ENCODE results near the gene PDK1.

The PDK1 gene

DNA sequence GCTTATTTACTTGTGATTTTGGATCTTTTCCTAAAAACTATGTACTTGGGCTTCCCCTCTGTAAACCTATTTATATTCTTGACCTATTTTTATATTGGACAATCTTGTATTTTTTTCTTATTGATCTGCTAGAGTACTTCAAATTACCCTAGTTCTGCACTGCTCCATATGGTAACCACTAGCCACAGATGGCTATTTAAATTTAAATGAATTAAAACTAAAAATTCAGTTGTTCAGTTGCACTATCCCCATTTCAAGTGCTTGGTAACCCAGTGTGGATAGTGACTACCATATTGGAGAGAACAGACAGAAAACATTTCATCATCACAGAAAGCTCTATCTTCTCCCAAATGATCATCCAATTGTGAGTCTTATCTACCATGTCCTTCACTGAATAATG, 74.3 kb downstream of the PDK1 start:
- Histone ChIP-seq H3K9ac (ENCODE audit: low read depth, low read length) (no peak overlapping the region), H3K79me2 (ENCODE audit: insufficient read depth, low read length) (no peaks in the 10 kb centered on the region), H3K27me3 (ENCODE audit: insufficient read depth, low read length, poor library complexity) (no peaks in the 10 kb centered on the region), H3K36me3 (ENCODE audit: insufficient read depth, low read length) (peaks cover 22% of the 10 kb centered on the region), H4K20me1 (ENCODE audit: insufficient read depth, low read length) (no peaks in the 10 kb centered on the region), H3K4me2 (ENCODE audit: insufficient read depth, low read length) (no peak overlapping the region), H3K4me1 (ENCODE audit: insufficient read depth, low read length) (no peaks in the 10 kb centered on the region), H3K4me3 (ENCODE audit: low read depth in 1 of 2, low read length in 2 of 2) (no peak overlapping the region), H3K9me3 (ENCODE audit: insufficient read depth, low read length, severe bottlenecking) (no peaks in the 10 kb centered on the region), H3K27ac (ENCODE audit: low read length) (no peak overlapping the region), H2AFZ (ENCODE audit: low read depth, low read length) (no peak overlapping the region)
- no peak for TF ChIP-seq EZH2 (IDR thresholded peaks at IDR 0.05; ENCODE audit: borderline replicate concordance, low read depth, low read length, severe bottlenecking)
- TF ChIP-seq, protein P1, sequence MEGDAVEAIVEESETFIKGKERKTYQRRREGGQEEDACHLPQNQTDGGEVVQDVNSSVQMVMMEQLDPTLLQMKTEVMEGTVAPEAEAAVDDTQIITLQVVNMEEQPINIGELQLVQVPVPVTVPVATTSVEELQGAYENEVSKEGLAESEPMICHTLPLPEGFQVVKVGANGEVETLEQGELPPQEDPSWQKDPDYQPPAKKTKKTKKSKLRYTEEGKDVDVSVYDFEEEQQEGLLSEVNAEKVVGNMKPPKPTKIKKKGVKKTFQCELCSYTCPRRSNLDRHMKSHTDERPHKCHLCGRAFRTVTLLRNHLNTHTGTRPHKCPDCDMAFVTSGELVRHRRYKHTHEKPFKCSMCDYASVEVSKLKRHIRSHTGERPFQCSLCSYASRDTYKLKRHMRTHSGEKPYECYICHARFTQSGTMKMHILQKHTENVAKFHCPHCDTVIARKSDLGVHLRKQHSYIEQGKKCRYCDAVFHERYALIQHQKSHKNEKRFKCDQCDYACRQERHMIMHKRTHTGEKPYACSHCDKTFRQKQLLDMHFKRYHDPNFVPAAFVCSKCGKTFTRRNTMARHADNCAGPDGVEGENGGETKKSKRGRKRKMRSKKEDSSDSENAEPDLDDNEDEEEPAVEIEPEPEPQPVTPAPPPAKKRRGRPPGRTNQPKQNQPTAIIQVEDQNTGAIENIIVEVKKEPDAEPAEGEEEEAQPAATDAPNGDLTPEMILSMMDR (IDR thresholded peaks at IDR 0.05; ENCODE audit: borderline replicate concordance, extremely low read depth, low read length, poor library complexity, severe bottlenecking) = no peak
- ATAC-seq (ENCODE audit: insufficient read depth, low read depth) = no peak
- no peak for DNase-seq

GRCh38 chr2:172634477-172634876, 78.6 kb downstream of the PDK1 start:
- no peak overlapping the region for H3K9ac ChIP-seq (ENCODE audit: low read depth, low read length)
- no peak for ATAC-seq (ENCODE audit: insufficient read depth, low read depth)
- TF ChIP-seq, protein P1 (IDR thresholded peaks at IDR 0.05; ENCODE audit: borderline replicate concordance, extremely low read depth, low read length, poor library complexity, severe bottlenecking) = no peak
- TF ChIP-seq EZH2 (IDR thresholded peaks at IDR 0.05; ENCODE audit: borderline replicate concordance, low read depth, low read length, severe bottlenecking) = no peak
- H2AFZ ChIP-seq (ENCODE audit: low read depth, low read length) = no peak overlapping the region
- no peaks in the 10 kb centered on the region for H3K79me2 ChIP-seq (ENCODE audit: insufficient read depth, low read length)
- no peaks in the 10 kb centered on the region for H3K9me3 ChIP-seq (ENCODE audit: insufficient read depth, low read length, severe bottlenecking)
- H3K4me2 ChIP-seq (ENCODE audit: insufficient read depth, low read length) = no peak overlapping the region
- H3K4me1 ChIP-seq (ENCODE audit: insufficient read depth, low read length) = no peaks in the 10 kb centered on the region
- H3K4me3 ChIP-seq (ENCODE audit: low read depth in 1 of 2, low read length in 2 of 2) = no peak overlapping the region
- H4K20me1 ChIP-seq (ENCODE audit: insufficient read depth, low read length) = no peaks in the 10 kb centered on the region
- no peak for DNase-seq
- H3K27me3 ChIP-seq (ENCODE audit: insufficient read depth, low read length, poor library complexity) = no peaks in the 10 kb centered on the region
- H3K27ac ChIP-seq (ENCODE audit: low read length) = no peak overlapping the region
- H3K36me3 ChIP-seq (ENCODE audit: insufficient read depth, low read length) = peaks cover 4% of the 10 kb centered on the region

DNA sequence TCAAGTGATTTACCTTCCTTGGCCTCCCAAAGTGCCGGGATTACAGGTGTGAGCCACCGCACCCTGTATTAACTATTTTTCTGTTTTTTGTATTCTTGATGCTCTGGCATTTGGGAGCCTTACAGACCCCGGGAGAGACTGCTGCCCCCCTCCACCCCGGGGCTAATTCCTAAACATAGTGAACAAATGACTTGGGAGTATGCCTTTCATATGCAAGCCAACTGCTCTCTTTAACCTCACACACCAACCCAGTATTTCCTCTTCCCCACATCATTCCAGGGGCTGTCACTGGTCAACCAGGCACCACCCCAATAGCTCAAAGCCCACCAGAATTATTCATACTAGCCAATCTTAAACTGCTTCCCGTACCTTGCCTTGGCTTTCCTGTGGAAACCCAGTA, 79.7 kb downstream of the PDK1 start:
- ATAC-seq (ENCODE audit: insufficient read depth, low read depth) (no peak), DNase-seq (no peak)
- no peak overlapping the region for H3K4me2 ChIP-seq (ENCODE audit: insufficient read depth, low read length)

More for the DNA sequence above, 79.7 kb downstream of the PDK1 start:
- no peaks in the 10 kb centered on the region for H4K20me1 ChIP-seq (ENCODE audit: insufficient read depth, low read length)
- no peaks in the 10 kb centered on the region for H3K27me3 ChIP-seq (ENCODE audit: insufficient read depth, low read length, poor library complexity)
- H3K79me2 ChIP-seq (ENCODE audit: insufficient read depth, low read length) = no peaks in the 10 kb centered on the region
- H3K4me1 ChIP-seq (ENCODE audit: insufficient read depth, low read length) = no peaks in the 10 kb centered on the region
- no peak overlapping the region for H2AFZ ChIP-seq (ENCODE audit: low read depth, low read length)
- no peak overlapping the region for H3K9ac ChIP-seq (ENCODE audit: low read depth, low read length)
- no peak overlapping the region for H3K4me3 ChIP-seq (ENCODE audit: low read depth in 1 of 2, low read length in 2 of 2)
- no peaks in the 10 kb centered on the region for H3K9me3 ChIP-seq (ENCODE audit: insufficient read depth, low read length, severe bottlenecking)
- H3K36me3 ChIP-seq (ENCODE audit: insufficient read depth, low read length) = no peaks in the 10 kb centered on the region
- no peak overlapping the region for H3K27ac ChIP-seq (ENCODE audit: low read length)
- no peak for TF ChIP-seq EZH2 (IDR thresholded peaks at IDR 0.05; ENCODE audit: borderline replicate concordance, low read depth, low read length, severe bottlenecking)
- TF ChIP-seq, protein P1 (IDR thresholded peaks at IDR 0.05; ENCODE audit: borderline replicate concordance, extremely low read depth, low read length, poor library complexity, severe bottlenecking) = no peak
